GM18870 (cell line): ENCODE results near the gene PRKCB.
A peak's percentile ranks its signal among the peaks of the same experiment; 100 is the strongest.

ENCODE experiments used
- ATAC-seq: cut with Tn5 transposase; IDR thresholded peaks from one replicate; pipeline ENCODE4 v1.9.1; 2021; ENCODE audit warnings: moderate library complexity; ENCODE audit not compliant: unreplicated experiment

Gene PRKCB

GRCh38 chr16:23960081-23960885 is 124.5 kb downstream of the PRKCB start:
- no peak for ATAC-seq

- no peak for ATAC-seq
Observed at GRCh38 chr16:23962001-23962400, 126.2 kb downstream of the PRKCB start.

GRCh38 chr16:23964136-23964535 is 128.4 kb downstream of the PRKCB start:
- ATAC-seq: no peak

GRCh38 chr16:23965137-23965733 is 129.5 kb downstream of the PRKCB start:
- ATAC-seq: no peak

GRCh38 chr16:23966597-23967394 is 131.0 kb downstream of the PRKCB start:
- ATAC-seq: no peak

GRCh38 chr16:23967775-23968174 is 132.0 kb downstream of the PRKCB start:
- ATAC-seq: no peak

GRCh38 chr16:23968176-23968575 is 132.4 kb downstream of the PRKCB start:
- no peak for ATAC-seq

GRCh38 chr16:23969468-23970297 is 133.9 kb downstream of the PRKCB start:
- no peak for ATAC-seq

- ATAC-seq: no peak
Observed at GRCh38 chr16:23974223-23974622, 138.4 kb downstream of the PRKCB start.

GRCh38 chr16:23975293-23975692 is 139.5 kb downstream of the PRKCB start:
- no peak for ATAC-seq

- no peak for ATAC-seq
Observed at GRCh38 chr16:23976091-23976490, 140.3 kb downstream of the PRKCB start.

- ATAC-seq: no peak
Observed at GRCh38 chr16:23976524-23976923, 140.7 kb downstream of the PRKCB start.

- ATAC-seq: no peak
Observed at GRCh38 chr16:23979441-23979840, 143.7 kb downstream of the PRKCB start.

- no peak for ATAC-seq
Observed at GRCh38 chr16:23979982-23980381, 144.2 kb downstream of the PRKCB start.

- ATAC-seq: no peak
Observed at GRCh38 chr16:23981429-23982399, 145.9 kb downstream of the PRKCB start.

- ATAC-seq: no peak
Observed at GRCh38 chr16:23986455-23986854, 150.7 kb downstream of the PRKCB start.

- peak; percentile 68 for ATAC-seq
Observed at GRCh38 chr16:23987443-23987842, 151.7 kb downstream of the PRKCB start.

GRCh38 chr16:23990507-23990906 is 154.7 kb downstream of the PRKCB start:
- ATAC-seq: no peak

- ATAC-seq: no peak
Observed at GRCh38 chr16:23991066-23991465, 155.3 kb downstream of the PRKCB start.

- no peak for ATAC-seq
Observed at GRCh38 chr16:23994615-23995014, 158.8 kb downstream of the PRKCB start.
